ENCODE results near the gene RBM42. TPM values are rescaled to one million over a fixed set of nuclear protein-coding genes. Genes with fewer than 3 reads are reported as not detected.
A peak's percentile ranks its signal among the peaks of the same experiment; 100 is the strongest.
"Not testable (repeated sequence)": the region's sequence is repeated elsewhere in the genome, so short reads cannot be mapped to it uniquely, and the experiment has no call there.

Gene RBM42
- total RNA-seq, 2 donors from 2014 or later = 51.3 to 54.2 TPM

- ATAC-seq = peak; percentile 89 to 93
- intact Hi-C loops (cut with DNase I) = no loop called here
- peak; percentile 97 for DNase-seq
Measured at GRCh38 chr19:35644206-35644986, 15.6 kb downstream of the RBM42 start.

GRCh38 chr19:35644987-35645679 lies 16.3 kb downstream of the RBM42 start:
- intact Hi-C loops (cut with DNase I) = no loop called here
- DNase-seq (peak; percentile 92), ATAC-seq (peak; percentile 46 to 53)

- DNase-seq (no peak), ATAC-seq (no peak)
- intact Hi-C loops (cut with DNase I) = no loop called here
Measured at GRCh38 chr19:35645680-35646511, 17.1 kb downstream of the RBM42 start.

GRCh38 chr19:35648017-35648961 lies 19.5 kb downstream of the RBM42 start, which contains the start of gene COX6B1:
COX6B1 (plus strand) TSS chr19:35648323; CDS start chr19:35651244, 2,921 bp downstream.
- DNase-seq (peak; percentile 94), ATAC-seq (peak; percentile 77 to 79)
- intact Hi-C loops (cut with DNase I) = no loop called here

GRCh38 chr19:35650581-35650980 lies 21.7 kb downstream of the RBM42 start:
- intact Hi-C loops (cut with DNase I) = no loop called here
- no peak for ATAC-seq
- no peak for DNase-seq

GRCh38 chr19:35654828-35655227 lies 26.0 kb downstream of the RBM42 start:
- ATAC-seq; intact Hi-C loops (cut with DNase I); DNase-seq: not testable (repeated sequence)

- DNase-seq = no peak
- intact Hi-C loops (cut with DNase I) = no loop called here
- no peak for ATAC-seq
Measured at GRCh38 chr19:35655600-35655999, 26.8 kb downstream of the RBM42 start.

- no peak for DNase-seq
- intact Hi-C loops (cut with DNase I) = no loop called here
- no peak for ATAC-seq
Measured at GRCh38 chr19:35656700-35657099, 27.9 kb downstream of the RBM42 start.

GRCh38 chr19:35657904-35658700 lies 29.3 kb downstream of the RBM42 start:
- intact Hi-C loops (cut with DNase I) = no loop called here
- no peak for ATAC-seq

GRCh38 chr19:35661995-35662340 lies 33.1 kb downstream of the RBM42 start:
- DNase-seq = no peak
- no peak for ATAC-seq
- intact Hi-C loops (cut with DNase I) = no loop called here

More at GRCh38 chr19:35657904-35658700, 29.3 kb downstream of the RBM42 start:
- no peak for DNase-seq

GRCh38 chr19:35663981-35664380 lies 35.1 kb downstream of the RBM42 start:
- ATAC-seq (no peak), DNase-seq (no peak)
- intact Hi-C loops (cut with DNase I) = no loop called here

- DNase-seq (no peak), ATAC-seq (no peak)
- intact Hi-C loops (cut with DNase I) = no loop called here
Measured at GRCh38 chr19:35665157-35665556, 36.3 kb downstream of the RBM42 start.

- DNase-seq (no peak), ATAC-seq (no peak)
- intact Hi-C loops (cut with DNase I) = no loop called here
Measured at GRCh38 chr19:35665604-35666003, 36.8 kb downstream of the RBM42 start.

GRCh38 chr19:35666251-35666913 lies 37.5 kb downstream of the RBM42 start, which contains the start of gene UPK1A:
UPK1A (plus strand) TSS chr19:35666517; CDS start chr19:35666813, 296 bp downstream.
- intact Hi-C loops (cut with DNase I) = no loop called here
- ATAC-seq (no peak), DNase-seq (no peak)

- DNase-seq (no peak), ATAC-seq (no peak)
- intact Hi-C loops (cut with DNase I) = no loop called here
Measured at GRCh38 chr19:35669566-35669965, 40.7 kb downstream of the RBM42 start.

- no peak for ATAC-seq
- DNase-seq = no peak
- intact Hi-C loops (cut with DNase I) = no loop called here
Measured at GRCh38 chr19:35669974-35670373, 41.1 kb downstream of the RBM42 start.

- intact Hi-C loops (cut with DNase I) = no loop called here
- no peak for DNase-seq
- ATAC-seq = no peak
Measured at GRCh38 chr19:35670686-35671085, 41.9 kb downstream of the RBM42 start.

Data from left cardiac atrium (tissue), 4 donors.